PC-3 (cell line): Measurements from ENCODE around the gene KSR2.

Experiments
- EZH2 ChIP-seq: fragments of 300-600 bp; sonication (generic); IDR thresholded peaks from one replicate; pipeline ENCODE4 v1.6.1; 2017; ENCODE audit warnings: antibody characterized with exemption, mild to moderate bottlenecking, low read length; ENCODE audit not compliant: unreplicated experiment
- TF ChIP-seq, protein P1 (sequence below): fragments of 300-600 bp; sonication (generic); conservative IDR thresholded peaks from 2 replicates; pipeline ENCODE4 v1.5.1; 2017; ENCODE audit warnings: antibody characterized with exemption, low read depth, mild to moderate bottlenecking, low read length

DNA sequence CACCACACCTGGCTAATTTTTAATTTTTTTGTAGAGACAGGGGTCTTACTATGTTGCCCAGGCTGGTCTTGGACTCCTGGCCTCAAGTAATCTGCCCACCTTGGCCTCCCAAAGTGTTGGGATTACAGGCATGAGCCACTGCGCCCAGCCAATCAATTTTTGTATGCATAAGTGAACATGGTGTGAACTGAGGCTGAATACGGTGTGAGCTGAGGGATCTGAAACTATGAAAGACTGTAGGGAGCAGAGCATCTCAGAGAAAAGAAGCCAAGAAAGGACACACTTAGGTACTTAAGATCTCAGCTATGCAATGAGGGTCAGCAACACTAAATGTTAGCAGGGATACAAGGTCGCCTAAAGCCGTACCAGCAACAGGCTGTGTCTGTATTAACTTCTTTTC, 54.1 kb downstream of the KSR2 start:
- no peak for TF ChIP-seq EZH2
- TF ChIP-seq, protein P1, sequence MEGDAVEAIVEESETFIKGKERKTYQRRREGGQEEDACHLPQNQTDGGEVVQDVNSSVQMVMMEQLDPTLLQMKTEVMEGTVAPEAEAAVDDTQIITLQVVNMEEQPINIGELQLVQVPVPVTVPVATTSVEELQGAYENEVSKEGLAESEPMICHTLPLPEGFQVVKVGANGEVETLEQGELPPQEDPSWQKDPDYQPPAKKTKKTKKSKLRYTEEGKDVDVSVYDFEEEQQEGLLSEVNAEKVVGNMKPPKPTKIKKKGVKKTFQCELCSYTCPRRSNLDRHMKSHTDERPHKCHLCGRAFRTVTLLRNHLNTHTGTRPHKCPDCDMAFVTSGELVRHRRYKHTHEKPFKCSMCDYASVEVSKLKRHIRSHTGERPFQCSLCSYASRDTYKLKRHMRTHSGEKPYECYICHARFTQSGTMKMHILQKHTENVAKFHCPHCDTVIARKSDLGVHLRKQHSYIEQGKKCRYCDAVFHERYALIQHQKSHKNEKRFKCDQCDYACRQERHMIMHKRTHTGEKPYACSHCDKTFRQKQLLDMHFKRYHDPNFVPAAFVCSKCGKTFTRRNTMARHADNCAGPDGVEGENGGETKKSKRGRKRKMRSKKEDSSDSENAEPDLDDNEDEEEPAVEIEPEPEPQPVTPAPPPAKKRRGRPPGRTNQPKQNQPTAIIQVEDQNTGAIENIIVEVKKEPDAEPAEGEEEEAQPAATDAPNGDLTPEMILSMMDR, result no peak
